Hematopoietic multipotent progenitor cell treated with erythropoietin and hydrocortisone succinate and interleukin-3 and kit ligand, for 8 days (in vitro differentiated cells): Measurements from ENCODE around the gene CASP8AP2.
"Not testable (repeated sequence)": the region's sequence is repeated elsewhere in the genome, so short reads cannot be mapped to it uniquely, and the experiment has no call there.

Experiments
- DNase-seq: peaks from one replicate; pipeline ENCODE4 v3.0.0-alpha.2; 2015

CASP8AP2 gene

DNA sequence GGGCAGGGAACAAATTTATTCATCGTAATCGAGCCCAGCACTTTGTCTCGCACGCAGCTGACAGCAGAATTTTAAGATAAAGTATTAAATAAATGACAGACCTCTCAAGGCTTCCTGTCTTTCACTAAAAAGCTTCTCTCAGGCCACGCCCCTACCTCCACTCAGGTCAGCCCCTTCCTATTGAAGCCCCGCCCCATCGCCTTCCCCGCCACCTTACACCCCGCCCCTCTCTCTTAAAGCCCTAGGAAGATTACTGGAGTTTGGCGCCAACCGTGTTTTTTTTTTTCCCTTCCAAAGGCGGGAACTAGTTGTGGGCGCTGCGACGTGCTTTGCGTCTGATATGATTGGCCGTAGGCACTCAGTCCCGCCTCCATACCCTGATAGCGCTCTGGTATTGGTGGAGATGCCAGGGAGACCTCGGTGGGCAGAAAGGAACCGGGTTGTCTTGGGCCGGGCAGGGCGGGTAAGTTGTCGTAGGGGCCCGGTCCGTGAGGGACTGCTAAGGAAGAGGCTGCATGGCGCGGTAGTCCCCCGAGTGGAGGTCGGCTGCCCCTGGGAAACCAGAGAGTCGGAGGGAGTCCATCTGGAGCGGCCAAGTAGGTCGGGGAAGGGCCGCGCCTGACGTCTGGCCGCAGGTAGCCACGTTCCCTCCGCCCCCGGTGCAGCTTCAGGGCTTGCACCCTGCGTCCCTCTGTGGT lies at the start of gene CASP8AP2:
CASP8AP2 (plus strand) TSS at position 409 of the 698 bp plus-strand sequence.
- DNase-seq = peak; percentile 100

DNA sequence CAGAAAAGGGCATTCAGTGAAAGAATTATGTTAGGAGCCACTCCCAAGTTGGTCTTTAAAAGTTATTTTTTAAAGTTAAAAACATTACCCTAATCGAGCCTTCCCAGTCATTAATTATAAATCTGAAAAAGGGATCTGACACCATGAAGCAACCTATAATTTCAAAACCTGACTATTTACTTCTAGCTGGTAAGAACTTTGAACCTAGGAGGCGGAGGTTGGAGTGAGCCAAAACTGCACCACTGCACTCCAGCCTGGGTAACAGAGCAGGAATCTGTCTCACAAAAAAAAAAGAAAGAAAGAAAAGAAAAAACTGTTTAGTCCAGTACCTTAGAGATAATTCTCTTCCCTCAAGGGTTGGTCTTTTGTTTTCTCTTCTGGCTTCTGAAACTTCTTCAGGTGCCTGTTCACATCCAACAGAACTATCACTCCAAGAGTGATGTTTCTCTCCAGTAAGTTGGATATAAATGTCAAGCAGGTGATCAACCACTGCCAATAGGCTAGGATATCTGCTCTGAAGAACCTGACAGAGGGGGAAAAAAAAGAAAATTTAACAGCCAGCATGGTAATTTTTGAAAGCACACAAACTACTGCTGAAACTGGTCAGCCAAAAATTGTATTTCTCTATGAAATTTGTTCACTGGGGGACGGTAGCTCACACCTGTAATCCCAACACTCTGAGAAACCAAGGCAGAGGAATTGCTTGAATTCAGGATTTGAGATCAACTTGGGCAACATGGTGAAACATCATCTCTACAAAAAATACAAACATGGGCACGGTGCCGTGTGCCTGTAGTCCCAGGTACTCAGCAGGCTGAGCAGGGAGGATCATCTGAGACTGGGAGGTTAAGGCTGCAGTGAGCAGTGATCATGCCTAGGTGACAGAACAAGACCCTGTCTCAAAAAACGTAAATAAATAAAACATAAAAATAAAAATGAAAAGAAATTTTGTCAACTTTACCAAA lies 48.3 kb upstream of the CASP8AP2 start:
- DNase-seq = no peak

GRCh38 chr6:89782222-89782621 lies 47.5 kb upstream of the CASP8AP2 start:
- DNase-seq = no peak

GRCh38 chr6:89783293-89783692 lies 46.4 kb upstream of the CASP8AP2 start:
- peak; percentile 61 for DNase-seq

DNA sequence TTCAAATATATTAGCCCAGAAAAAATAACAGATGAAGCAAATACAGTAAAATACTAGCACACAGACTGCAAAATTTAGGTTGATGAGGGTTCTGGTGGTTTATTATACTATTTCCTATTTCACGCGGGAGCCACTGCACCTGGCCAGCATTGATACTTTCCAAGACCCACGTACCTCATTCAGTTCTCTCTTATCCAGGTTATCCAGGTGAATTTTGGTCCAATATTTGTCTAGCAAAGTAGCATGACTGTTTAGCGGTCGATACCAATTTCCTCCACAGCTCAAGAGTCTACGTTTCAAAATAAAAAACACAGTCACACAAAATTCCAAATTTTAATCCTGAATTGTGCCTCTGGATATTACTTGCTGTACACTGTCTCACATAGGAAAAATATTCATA lies 44.8 kb upstream of the CASP8AP2 start:
- DNase-seq = no peak

- DNase-seq = no peak
These were observed 42.7 kb upstream of the CASP8AP2 start for GRCh38 chr6:89786970-89787369.

DNA sequence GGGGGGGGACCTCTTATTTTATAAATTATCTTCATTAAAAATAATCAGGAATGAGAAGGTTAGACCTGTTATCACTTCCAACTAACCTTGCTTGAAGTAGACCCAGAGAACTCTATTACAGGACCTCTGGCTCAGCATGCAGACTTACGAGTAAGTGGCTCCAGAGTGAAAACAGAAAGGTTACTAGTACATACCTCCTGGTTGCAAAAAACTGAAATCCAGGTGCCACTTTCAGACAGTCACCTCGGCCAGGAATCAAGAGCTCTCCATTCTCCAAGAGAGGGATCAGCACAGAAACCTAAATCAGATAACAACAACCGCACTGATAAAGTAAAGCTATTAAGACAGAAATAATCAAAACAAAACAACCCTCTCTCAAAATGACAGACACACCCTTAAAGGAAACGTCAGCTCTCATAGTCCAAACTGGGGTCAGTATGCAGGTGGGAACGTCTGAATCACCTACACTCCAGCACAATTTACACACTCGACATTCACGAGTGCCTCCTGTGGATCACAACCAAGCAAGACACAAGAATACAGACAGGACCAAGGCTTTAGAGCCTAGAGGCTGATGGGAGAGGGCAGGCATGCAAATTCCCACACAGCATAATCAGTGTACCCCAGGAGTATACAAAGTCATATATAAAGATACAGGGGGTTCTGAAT lies 41.9 kb upstream of the CASP8AP2 start:
- DNase-seq = no peak

- DNase-seq = no peak
These were observed 39.7 kb upstream of the CASP8AP2 start for GRCh38 chr6:89789980-89790379.

DNA sequence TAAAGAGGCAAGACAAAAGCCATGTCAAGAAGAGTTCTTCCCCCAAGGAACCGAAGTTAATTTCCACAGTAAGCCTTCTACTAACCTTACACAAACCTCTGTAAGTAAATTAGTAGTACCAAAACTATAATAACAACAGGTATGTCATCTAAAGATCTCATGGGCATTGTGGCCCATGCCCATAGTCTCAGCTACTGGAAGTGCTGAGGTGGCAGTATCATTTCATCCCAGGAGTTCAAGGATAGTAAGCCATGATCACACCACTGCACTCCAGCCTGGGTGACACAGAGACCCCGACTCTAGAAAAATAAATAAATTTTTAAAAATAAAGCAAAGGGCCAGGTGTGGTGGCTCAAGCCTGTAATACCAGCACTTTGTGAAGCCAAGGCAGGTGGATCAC lies 39.3 kb upstream of the CASP8AP2 start:
- DNase-seq = no peak

- DNase-seq = peak; percentile 85
These were observed 36.8 kb upstream of the CASP8AP2 start for GRCh38 chr6:89792881-89793280.

DNA sequence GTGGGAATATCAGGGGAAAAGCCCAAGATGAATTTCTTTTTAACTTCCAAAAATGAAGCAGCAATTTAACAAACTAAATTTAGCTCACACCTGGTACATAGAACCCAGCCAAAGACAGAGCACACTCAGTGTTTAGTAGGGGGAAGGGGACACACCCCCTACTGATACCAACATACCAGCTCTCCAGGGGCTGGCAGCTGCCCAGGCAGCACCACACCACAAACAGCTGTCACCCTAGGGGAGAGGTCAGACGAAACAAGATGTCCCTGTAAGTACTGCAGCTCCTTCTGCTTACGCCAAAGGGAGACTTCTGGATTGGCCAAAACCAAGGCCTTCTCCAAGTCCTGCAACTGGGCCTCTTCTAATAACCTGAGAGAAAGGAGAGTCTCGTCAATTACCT lies 36.1 kb upstream of the CASP8AP2 start:
- peak; percentile 87 for DNase-seq

- DNase-seq = no peak
These were observed 35.4 kb upstream of the CASP8AP2 start for GRCh38 chr6:89794324-89794723.

- DNase-seq = peak; percentile 97
These were observed 32.4 kb upstream of the CASP8AP2 start for GRCh38 chr6:89797317-89797716.

DNA sequence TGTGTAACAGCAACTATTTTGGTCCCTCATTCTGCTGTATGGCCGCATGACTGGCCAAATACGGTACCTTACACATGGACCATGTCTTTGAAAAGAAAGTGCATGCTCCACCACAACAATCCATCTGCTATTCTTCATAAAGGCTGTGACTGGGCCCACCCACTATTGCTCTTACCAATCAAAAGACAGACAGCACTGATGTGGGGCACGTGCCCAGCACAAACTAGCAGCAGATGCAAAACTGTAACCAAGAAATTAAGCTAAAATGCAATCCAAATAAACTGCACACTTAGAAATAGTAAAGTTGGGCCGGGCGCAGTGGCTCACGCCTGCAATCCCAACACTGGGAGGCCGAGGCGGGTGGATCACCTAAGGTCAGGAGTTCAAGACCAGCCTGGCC lies 30.6 kb upstream of the CASP8AP2 start:
- no peak for DNase-seq

GRCh38 chr6:89799756-89800155 lies 29.9 kb upstream of the CASP8AP2 start:
- no peak for DNase-seq

DNA sequence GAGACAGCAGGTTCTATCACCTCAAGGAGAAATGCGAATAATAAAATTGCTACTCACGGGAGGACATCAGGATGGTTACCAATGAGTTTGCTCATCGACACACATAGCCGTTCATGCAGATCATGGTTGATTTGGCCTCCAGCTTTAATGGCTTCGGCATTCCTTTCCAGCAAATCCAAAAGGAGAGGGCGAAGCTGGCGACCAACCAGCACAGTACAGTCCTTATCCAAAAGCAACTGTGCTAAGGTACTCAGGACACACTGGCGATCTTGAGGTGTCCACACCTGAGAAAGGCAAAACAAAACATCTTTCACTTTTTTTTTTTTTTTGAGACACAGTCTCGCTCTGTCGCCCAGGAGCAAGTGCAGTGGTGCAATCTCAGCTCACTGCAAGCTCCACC lies 26.4 kb upstream of the CASP8AP2 start:
- DNase-seq = no peak

- no peak for DNase-seq
These were observed 23.8 kb upstream of the CASP8AP2 start for GRCh38 chr6:89805814-89806371.

DNA sequence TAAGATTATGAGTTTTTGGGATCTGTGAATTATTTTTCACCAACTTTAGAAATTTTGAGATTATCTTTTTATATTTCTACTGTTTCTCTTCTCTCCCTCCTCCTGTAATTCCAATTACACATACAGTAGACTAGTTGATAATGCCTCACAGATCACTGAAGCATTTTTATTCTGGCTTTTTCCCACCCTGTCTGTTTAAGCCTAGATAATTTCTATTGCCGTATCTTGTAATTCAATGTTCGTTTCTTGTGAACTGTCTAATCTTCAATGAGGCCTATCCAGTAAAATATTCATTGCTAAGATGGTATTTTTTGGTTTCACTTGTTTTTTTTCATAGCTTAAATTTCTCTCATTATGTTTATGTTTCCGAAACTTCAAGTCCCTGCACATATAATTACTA lies 22.1 kb upstream of the CASP8AP2 start:
- DNase-seq = peak; percentile 86

- not testable (repeated sequence) for DNase-seq
These were observed 16.3 kb upstream of the CASP8AP2 start for GRCh38 chr6:89813422-89813821.

DNA sequence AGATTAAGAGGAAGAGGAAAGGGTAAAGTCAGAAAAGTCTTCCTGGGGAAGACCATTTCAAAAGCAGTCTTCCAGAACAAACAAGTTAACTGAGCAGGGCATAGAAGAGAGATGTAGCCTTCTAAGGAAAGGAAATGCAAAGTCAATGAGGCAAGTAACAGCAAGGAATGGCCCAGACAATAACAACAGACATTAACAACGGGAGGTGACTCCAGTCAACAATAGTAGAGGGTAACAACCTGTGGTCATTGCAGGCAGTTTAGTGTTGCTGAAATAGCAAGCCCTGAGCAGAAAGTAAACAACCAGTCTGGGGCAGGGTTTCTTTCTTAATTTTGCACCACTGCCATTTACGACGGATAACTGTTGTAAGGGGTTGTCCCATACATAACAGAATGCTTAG lies 12.2 kb upstream of the CASP8AP2 start:
- DNase-seq = no peak

- peak; percentile 70 for DNase-seq
These were observed 10.7 kb upstream of the CASP8AP2 start for GRCh38 chr6:89818977-89819335.

DNA sequence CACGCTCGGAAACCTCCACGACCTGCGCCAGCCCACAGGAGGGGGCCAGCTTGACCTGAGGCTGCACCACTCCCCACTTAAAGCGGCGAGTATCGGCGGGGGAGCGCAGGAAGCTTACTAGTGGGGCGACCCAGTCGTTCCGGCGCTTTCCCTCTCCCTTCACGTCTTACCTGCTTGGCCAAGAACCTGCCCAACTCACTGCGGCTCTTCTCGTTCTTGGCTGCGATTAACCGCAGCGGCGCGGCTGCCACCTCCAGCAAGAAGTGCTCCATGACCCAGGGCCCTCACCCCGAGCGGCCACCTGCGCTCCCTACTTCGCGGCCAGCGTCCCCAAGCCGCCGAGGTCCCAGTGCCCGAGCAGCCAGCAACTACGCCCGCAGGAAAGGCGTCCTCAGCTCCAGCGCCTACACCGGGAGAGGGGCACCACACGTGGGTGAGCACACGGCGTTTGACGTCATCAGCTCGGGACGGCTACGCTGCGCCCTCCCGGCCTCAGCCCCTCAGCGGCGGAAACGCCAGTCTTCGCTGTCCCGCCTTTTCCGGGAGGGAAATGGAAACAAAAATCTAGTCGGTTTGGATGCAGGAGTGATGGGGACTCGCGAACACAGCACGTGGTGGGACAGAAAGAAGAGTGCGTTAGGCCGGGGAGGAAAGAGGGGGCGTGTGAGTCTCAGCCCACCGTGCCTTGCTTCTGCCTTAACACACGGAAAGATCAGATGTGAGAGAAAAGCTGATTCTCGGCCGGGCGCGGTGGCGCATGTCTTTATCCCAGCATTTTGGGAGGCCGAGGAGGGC lies 10.1 kb upstream of the CASP8AP2 start, which contains the start of gene MDN1:
MDN1 (minus strand) TSS at position 459 of the 795 bp plus-strand sequence; CDS start at position 272, 187 bp downstream.
- DNase-seq = peak; percentile 95
